KMS-11 (cell line): Measurements from ENCODE around the gene SLC29A3.

Experiments
- H2AFZ ChIP-seq: fragments of 200-600 bp; sonication (generic); 2 replicates; pipeline ENCODE4 v1.6.1; 2016; ENCODE audit warnings: antibody characterized with exemption, mixed run types, low read depth
- H3K27ac ChIP-seq: fragments of 200-600 bp; sonication (generic); 2 replicates; pipeline ENCODE4 v1.6.1; 2016; ENCODE audit warnings: mild to moderate bottlenecking, mixed run types
- H3K27me3 ChIP-seq: fragments of 200-600 bp; sonication (generic); 2 replicates; pipeline ENCODE4 v1.6.1; 2017; ENCODE audit warnings: mild to moderate bottlenecking, low read depth, mixed run types, moderate library complexity; ENCODE audit not compliant: insufficient read depth
- H3K36me3 ChIP-seq: fragments of 200-600 bp; sonication (generic); 2 replicates; pipeline ENCODE4 v1.6.1; 2017; ENCODE audit warnings: mild to moderate bottlenecking, mixed run types; ENCODE audit not compliant: insufficient read depth
- H3K4me1 ChIP-seq: fragments of 200-600 bp; sonication (generic); 2 replicates; pipeline ENCODE4 v1.6.1; 2016; ENCODE audit warnings: mild to moderate bottlenecking, low read depth, mixed run types; ENCODE audit not compliant: poor library complexity, severe bottlenecking
- H3K4me2 ChIP-seq: fragments of 200-600 bp; sonication (generic); 2 replicates; pipeline ENCODE4 v1.7.0; 2016; ENCODE audit warnings: mild to moderate bottlenecking, mixed run types
- H3K4me3 ChIP-seq: fragments of 200-600 bp; sonication (generic); IDR thresholded peaks from 2 replicates; pipeline ENCODE4 v1.6.1; 2017; ENCODE audit warnings: low read depth, low read length, mixed read lengths; ENCODE audit not compliant: insufficient read depth
- H3K79me2 ChIP-seq: fragments of 200-600 bp; sonication (generic); 2 replicates; pipeline ENCODE4 v1.6.1; 2016; ENCODE audit warnings: low read depth, mixed run types; ENCODE audit not compliant: insufficient read depth
- H3K9ac ChIP-seq: fragments of 200-600 bp; sonication (generic); 2 replicates; pipeline ENCODE4 v1.6.1; 2016; ENCODE audit warnings: mild to moderate bottlenecking, mixed run types
- H4K20me1 ChIP-seq: fragments of 200-600 bp; sonication (generic); 2 replicates; pipeline ENCODE4 v1.6.1; 2016; ENCODE audit warnings: mild to moderate bottlenecking, mixed run types; ENCODE audit not compliant: insufficient read depth
- CTCF ChIP-seq: fragments of 200-600 bp; sonication (generic); conservative IDR thresholded peaks from 2 replicates; pipeline ENCODE4 v1.6.1; 2017; ENCODE audit warnings: low read depth, mild to moderate bottlenecking, antibody characterized with exemption, low read length, moderate library complexity, mixed read lengths

Gene SLC29A3

GRCh38 chr10:71283410-71283809 is 35.6 kb upstream of the SLC29A3 start:
- peaks cover 15% of the 10 kb centered on the region; the same call in 1 of the 2 replicates for H3K27me3 ChIP-seq
- no peak overlapping the region for H3K9ac ChIP-seq
- no peak overlapping the region for H3K4me2 ChIP-seq
- no peak overlapping the region for H3K4me3 ChIP-seq
- no peaks in the 10 kb centered on the region for H3K79me2 ChIP-seq
- TF ChIP-seq CTCF = no peak
- no peaks in the 10 kb centered on the region for H3K4me1 ChIP-seq
- H4K20me1 ChIP-seq = no peaks in the 10 kb centered on the region
- no peaks in the 10 kb centered on the region for H3K36me3 ChIP-seq
- H2AFZ ChIP-seq = no peak overlapping the region
- H3K27ac ChIP-seq = no peak overlapping the region

- no peaks in the 10 kb centered on the region for H4K20me1 ChIP-seq
- no peaks in the 10 kb centered on the region for H3K4me1 ChIP-seq
- H3K79me2 ChIP-seq = no peaks in the 10 kb centered on the region
- H3K36me3 ChIP-seq = no peaks in the 10 kb centered on the region
- H2AFZ ChIP-seq = no peak overlapping the region
- H3K4me3 ChIP-seq = no peak overlapping the region
- no peak overlapping the region for H3K9ac ChIP-seq
- H3K27ac ChIP-seq = no peak overlapping the region
- H3K27me3 ChIP-seq = peaks cover 19% of the 10 kb centered on the region; the same call in 1 of the 2 replicates
- no peak for TF ChIP-seq CTCF
- no peak overlapping the region for H3K4me2 ChIP-seq
Observed at GRCh38 chr10:71283876-71284275, 35.2 kb upstream of the SLC29A3 start.

- peaks cover 26% of the 10 kb centered on the region; the same call in 1 of the 2 replicates for H3K27me3 ChIP-seq
- TF ChIP-seq CTCF = no peak; the same call in 1 of the 2 replicates
Observed at GRCh38 chr10:71284544-71285179, 34.4 kb upstream of the SLC29A3 start.

GRCh38 chr10:71285180-71285545 is 33.9 kb upstream of the SLC29A3 start:
- no peaks in the 10 kb centered on the region for H4K20me1 ChIP-seq
- no peak overlapping the region for H3K9ac ChIP-seq
- no peak overlapping the region for H3K4me2 ChIP-seq
- TF ChIP-seq CTCF = peak; percentile 78; the same call in 1 of the 2 replicates
- H3K79me2 ChIP-seq = no peaks in the 10 kb centered on the region
- H3K4me3 ChIP-seq = no peak overlapping the region
- peaks cover 31% of the 10 kb centered on the region; the same call in 1 of the 2 replicates for H3K27me3 ChIP-seq
- H3K4me1 ChIP-seq = no peaks in the 10 kb centered on the region
- H2AFZ ChIP-seq = no peak overlapping the region
- no peaks in the 10 kb centered on the region for H3K36me3 ChIP-seq
- H3K27ac ChIP-seq = no peak overlapping the region

More at GRCh38 chr10:71284544-71285179, 34.4 kb upstream of the SLC29A3 start:
- Histone ChIP-seq H4K20me1 (no peaks in the 10 kb centered on the region), H3K4me3 (no peak overlapping the region), H3K9ac (no peak overlapping the region), H2AFZ (no peak overlapping the region), H3K4me2 (no peak overlapping the region), H3K4me1 (no peaks in the 10 kb centered on the region), H3K36me3 (no peaks in the 10 kb centered on the region), H3K27ac (no peak overlapping the region), H3K79me2 (no peaks in the 10 kb centered on the region)
